Stomach smooth muscle (tissue), 2 donors: ENCODE data around the gene BCAS1.

ENCODE experiments used
- H3K27ac ChIP-seq: one replicate; pipeline ENCODE4 v1.7.0; 2013; ENCODE audit warnings: mild to moderate bottlenecking, low read length, inconsistent platforms
- H3K27me3 ChIP-seq, 2 donors: one replicate each; pipeline ENCODE4 v1.7.0; 2013; ENCODE audit warnings: low read length in 2 of 2; ENCODE audit not compliant: insufficient read depth in 2 of 2, control insufficient read depth in 1 of 2
- H3K36me3 ChIP-seq, 2 donors: one replicate each; pipeline ENCODE4 v1.7.0; 2013; ENCODE audit warnings: low read length in 2 of 2; ENCODE audit not compliant: control insufficient read depth in 2 of 2, insufficient read depth in 2 of 2
- H3K4me1 ChIP-seq: one replicate; pipeline ENCODE4 v1.7.0; 2013; ENCODE audit warnings: low read length; ENCODE audit not compliant: control insufficient read depth, insufficient read depth
- H3K4me3 ChIP-seq, 2 donors: one replicate each; pipeline ENCODE4 v1.7.0; 2013; ENCODE audit warnings: low read length in 2 of 2
- H3K9ac ChIP-seq, 2 donors: one replicate each; pipeline ENCODE4 v1.7.0; 2013; ENCODE audit warnings: low read length in 2 of 2, mild to moderate bottlenecking in 1 of 2
- H3K9me3 ChIP-seq, 2 donors: one replicate each; pipeline ENCODE4 v1.7.0; 2013; ENCODE audit warnings: low read length in 2 of 2; ENCODE audit not compliant: control insufficient read depth in 2 of 2
- donor health status: healthy.
- donor health status: Pancreatic carcinoma.

Gene BCAS1

DNA sequence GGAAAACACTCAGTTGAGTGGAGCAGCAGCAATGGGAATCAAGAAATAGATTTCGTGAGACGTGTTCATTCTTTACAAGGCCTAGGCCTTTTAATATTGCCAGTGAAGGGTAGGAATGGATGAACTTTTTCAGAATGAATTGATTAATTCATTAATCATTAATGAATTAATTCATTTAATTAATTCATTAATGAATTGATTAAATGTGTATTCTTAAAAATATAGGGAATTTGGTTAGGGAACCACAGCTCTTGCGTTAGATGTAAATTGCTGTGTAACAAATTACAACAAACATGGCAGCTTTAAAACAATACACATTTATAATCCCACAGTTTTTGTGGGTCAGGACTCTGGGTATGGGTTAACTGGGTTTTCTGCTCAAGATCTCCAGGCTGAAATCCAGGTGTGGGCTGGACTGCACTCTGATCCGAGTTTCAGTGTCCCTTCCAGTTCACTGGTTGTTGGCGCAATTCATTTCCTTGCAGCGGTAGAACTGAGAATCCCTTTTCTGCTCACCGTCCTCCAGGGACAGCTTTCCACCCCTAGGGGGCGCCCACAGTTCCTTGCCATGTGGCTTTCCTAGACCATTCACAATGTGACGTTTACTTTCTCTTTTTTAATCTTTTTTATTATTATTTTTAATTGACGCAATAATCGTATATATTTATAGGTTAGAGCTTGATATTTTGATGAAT lies 32.8 kb upstream of the BCAS1 start:
- H3K27ac ChIP-seq, result no peak overlapping the region
- no peak overlapping the region for H3K4me3 ChIP-seq
- H3K27me3 ChIP-seq, result peaks cover 0 to 2% of the 10 kb centered on the region in 2 donors
- no peaks in the 10 kb centered on the region for H3K4me1 ChIP-seq
- H3K9me3 ChIP-seq, result no peaks in the 10 kb centered on the region
- no peaks in the 10 kb centered on the region for H3K36me3 ChIP-seq
- no peak overlapping the region for H3K9ac ChIP-seq

DNA sequence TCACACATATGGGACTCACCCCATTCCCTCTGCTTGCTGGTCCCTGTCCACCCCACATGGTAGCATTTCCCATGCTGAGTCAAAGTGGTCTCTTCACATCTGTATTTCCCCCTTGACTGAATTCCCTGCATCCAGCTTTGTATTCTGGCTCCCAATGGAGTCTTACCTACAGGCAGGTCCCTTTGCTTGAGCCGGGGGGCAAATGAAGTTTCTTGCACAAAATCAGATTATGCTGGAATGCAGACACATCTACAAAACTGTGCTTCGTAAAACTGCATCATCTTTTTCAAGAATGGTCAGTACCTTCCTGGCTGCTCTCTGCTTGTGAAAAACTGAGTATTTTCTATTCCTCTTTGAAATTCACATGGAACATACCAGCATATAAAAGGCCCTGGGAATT lies 32.1 kb upstream of the BCAS1 start:
- no peaks in the 10 kb centered on the region for H3K9me3 ChIP-seq
- no peaks in the 10 kb centered on the region for H3K36me3 ChIP-seq
- peaks cover 0 to 2% of the 10 kb centered on the region in 2 donors for H3K27me3 ChIP-seq
- H3K9ac ChIP-seq, result no peak overlapping the region
- no peak overlapping the region for H3K4me3 ChIP-seq
- no peak overlapping the region for H3K27ac ChIP-seq
- H3K4me1 ChIP-seq, result no peaks in the 10 kb centered on the region

DNA sequence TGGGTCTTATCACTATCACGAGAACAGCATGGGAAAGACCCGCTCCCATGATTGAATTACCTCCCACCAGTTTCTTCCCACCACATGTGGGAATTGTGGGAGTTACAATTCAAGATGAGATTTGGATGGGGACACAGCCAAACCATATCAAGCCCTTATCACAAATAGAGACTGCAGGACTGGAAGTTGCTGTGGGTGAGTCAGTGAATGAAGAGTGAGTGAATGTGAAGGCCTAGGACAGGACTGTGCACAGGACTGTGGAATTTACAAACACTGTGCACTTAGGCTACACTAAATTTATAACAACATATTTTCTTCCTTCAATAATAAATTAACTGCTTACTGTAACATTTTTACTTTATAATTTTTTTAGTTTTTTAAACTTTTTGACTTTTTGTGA lies 30.2 kb upstream of the BCAS1 start:
- H3K27ac ChIP-seq, result no peak overlapping the region
- H3K9me3 ChIP-seq, result no peaks in the 10 kb centered on the region
- no peaks in the 10 kb centered on the region for H3K36me3 ChIP-seq
- no peak overlapping the region for H3K9ac ChIP-seq
- H3K27me3 ChIP-seq, result peaks cover 0 to 2% of the 10 kb centered on the region in 2 donors
- no peaks in the 10 kb centered on the region for H3K4me1 ChIP-seq
- no peak overlapping the region for H3K4me3 ChIP-seq

- Histone ChIP-seq H3K36me3 (no peaks in the 10 kb centered on the region), H3K9ac (no peak overlapping the region), H3K4me3 (no peak overlapping the region), H3K9me3 (no peaks in the 10 kb centered on the region), H3K27ac (no peak overlapping the region), H3K27me3 (peaks cover 0 to 2% of the 10 kb centered on the region in 2 donors), H3K4me1 (no peaks in the 10 kb centered on the region)
Observed at GRCh38 chr20:54099894-54100293, 29.5 kb upstream of the BCAS1 start.

GRCh38 chr20:54098047-54098446 lies 27.7 kb upstream of the BCAS1 start:
- H3K36me3 ChIP-seq, result no peaks in the 10 kb centered on the region
- H3K9ac ChIP-seq, result no peak overlapping the region
- no peaks in the 10 kb centered on the region for H3K4me1 ChIP-seq
- H3K4me3 ChIP-seq, result no peak overlapping the region
- H3K27ac ChIP-seq, result no peak overlapping the region
- H3K9me3 ChIP-seq, result no peaks in the 10 kb centered on the region
- H3K27me3 ChIP-seq, result peaks cover 0 to 2% of the 10 kb centered on the region in 2 donors

GRCh38 chr20:54097236-54097529 lies 26.8 kb upstream of the BCAS1 start:
- Histone ChIP-seq H3K36me3 (no peaks in the 10 kb centered on the region), H3K9ac (no peak overlapping the region), H3K9me3 (no peaks in the 10 kb centered on the region), H3K27ac (no peak overlapping the region), H3K27me3 (peaks cover 0 to 5% of the 10 kb centered on the region in 2 donors), H3K4me3 (no peak overlapping the region), H3K4me1 (no peaks in the 10 kb centered on the region)

GRCh38 chr20:54095824-54096223 lies 25.4 kb upstream of the BCAS1 start:
- Histone ChIP-seq H3K4me1 (no peaks in the 10 kb centered on the region), H3K9ac (no peak overlapping the region), H3K9me3 (no peaks in the 10 kb centered on the region), H3K27ac (no peak overlapping the region), H3K27me3 (peaks cover 0 to 3% of the 10 kb centered on the region in 2 donors), H3K36me3 (no peaks in the 10 kb centered on the region), H3K4me3 (no peak overlapping the region)

GRCh38 chr20:54094268-54094580 lies 23.8 kb upstream of the BCAS1 start:
- peaks cover 0 to 3% of the 10 kb centered on the region in 2 donors for H3K27me3 ChIP-seq
- no peak overlapping the region for H3K4me3 ChIP-seq
- no peak overlapping the region for H3K27ac ChIP-seq
- no peaks in the 10 kb centered on the region for H3K9me3 ChIP-seq
- H3K36me3 ChIP-seq, result no peaks in the 10 kb centered on the region
- no peak overlapping the region for H3K9ac ChIP-seq
- no peaks in the 10 kb centered on the region for H3K4me1 ChIP-seq

DNA sequence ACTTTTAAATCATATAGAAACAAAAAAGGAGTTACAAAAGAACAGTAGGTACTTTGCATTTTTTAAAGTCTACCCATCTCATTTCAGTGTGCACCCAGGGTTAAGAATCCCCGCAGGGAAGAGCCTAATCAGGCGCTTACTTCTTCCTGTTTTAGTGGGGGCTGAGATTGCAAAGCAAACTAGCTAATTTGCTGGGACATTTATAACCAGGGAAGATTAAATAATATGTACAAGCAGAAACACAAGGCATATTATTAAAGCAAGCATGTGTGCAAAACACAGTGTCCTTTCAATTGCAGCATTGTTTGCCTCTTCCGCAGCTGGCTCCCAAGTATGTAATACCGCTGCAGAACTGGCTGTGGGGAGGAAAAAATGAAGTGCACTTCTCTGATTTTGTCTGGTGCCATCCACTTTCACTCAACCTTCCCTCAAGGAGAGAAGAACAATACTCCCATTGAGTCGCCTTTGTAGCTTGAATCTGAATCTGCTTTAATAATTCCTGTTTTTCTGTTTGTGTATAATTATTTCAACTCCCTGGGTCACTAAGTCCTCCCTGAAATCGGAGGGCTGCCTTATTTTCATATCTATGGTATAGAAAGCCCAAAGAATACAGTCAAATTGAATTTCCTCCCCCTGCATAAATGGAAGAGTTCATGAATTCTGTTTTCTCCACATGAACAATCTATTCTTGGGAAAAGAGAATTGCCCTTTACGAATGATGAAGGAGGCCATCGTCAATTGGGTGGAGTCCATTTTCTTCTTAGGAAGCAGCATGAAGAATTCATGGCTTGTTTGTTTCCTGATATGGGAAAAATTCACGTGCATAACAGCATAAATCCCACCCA lies 23.3 kb upstream of the BCAS1 start:
- Histone ChIP-seq H3K9ac (no peak overlapping the region), H3K9me3 (no peaks in the 10 kb centered on the region), H3K4me3 (no peak overlapping the region), H3K36me3 (no peaks in the 10 kb centered on the region), H3K4me1 (no peaks in the 10 kb centered on the region), H3K27me3 (peaks cover 0 to 3% of the 10 kb centered on the region in 2 donors), H3K27ac (no peak overlapping the region)

- H3K9ac ChIP-seq, result no peak overlapping the region
- H3K27ac ChIP-seq, result no peak overlapping the region
- H3K9me3 ChIP-seq, result no peaks in the 10 kb centered on the region
- peaks cover 0 to 3% of the 10 kb centered on the region in 2 donors for H3K27me3 ChIP-seq
- H3K36me3 ChIP-seq, result no peaks in the 10 kb centered on the region
- H3K4me1 ChIP-seq, result no peaks in the 10 kb centered on the region
- no peak overlapping the region for H3K4me3 ChIP-seq
Observed at GRCh38 chr20:54092021-54092420, 21.6 kb upstream of the BCAS1 start.

DNA sequence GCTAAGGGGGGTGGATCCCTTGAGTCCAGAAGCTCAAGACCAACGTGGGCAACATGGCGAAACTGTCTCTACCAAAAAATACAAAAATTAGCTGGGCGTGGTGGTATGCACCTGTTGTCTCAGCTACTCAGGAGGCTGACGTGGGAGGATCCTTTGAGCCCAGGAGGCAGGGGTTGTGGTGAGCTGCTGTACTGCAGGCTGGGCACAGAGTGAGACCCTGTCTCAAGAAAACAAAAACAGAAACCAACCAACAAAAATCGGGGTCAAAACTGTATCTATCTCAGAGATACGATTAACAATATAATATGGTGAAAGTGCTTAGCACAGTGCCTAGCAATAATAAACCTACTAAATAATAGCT lies 20.7 kb upstream of the BCAS1 start:
- no peak overlapping the region for H3K4me3 ChIP-seq
- no peaks in the 10 kb centered on the region for H3K36me3 ChIP-seq
- no peak overlapping the region for H3K27ac ChIP-seq
- H3K27me3 ChIP-seq, result peaks cover 0 to 3% of the 10 kb centered on the region in 2 donors
- H3K4me1 ChIP-seq, result no peaks in the 10 kb centered on the region
- H3K9ac ChIP-seq, result no peak overlapping the region
- H3K9me3 ChIP-seq, result no peaks in the 10 kb centered on the region
